Keratinocyte (primary cell): Measurements from ENCODE around the gene NRSN1. TPM values are rescaled to one million over a fixed set of nuclear protein-coding genes. Genes with fewer than 3 reads are reported as not detected.

ENCODE experiments used
- DNase-seq: peaks from one replicate; pipeline ENCODE4 v3.0.0-alpha.2; 2011; ENCODE audit warnings: low read depth, missing footprints, low spot score
- FAIRE-seq: peaks from 2 replicates; lab custom pipeline; 2011; peaks lifted over from hg19 to GRCh38; lab: Jason Lieb, UNC
- H2AFZ ChIP-seq: 2 replicates; pipeline ENCODE4 v1.6.0; 2012; ENCODE audit warnings: low read length, control low read depth, inconsistent platforms; ENCODE audit not compliant: control insufficient read depth
- H3K27ac ChIP-seq: 2 replicates; pipeline ENCODE4 v1.5.1; 2011; ENCODE audit warnings: low read length; ENCODE audit not compliant: control insufficient read depth, insufficient read depth
- H3K27me3 ChIP-seq: 3 replicates; pipeline ENCODE4 v1.6.0; 2011; ENCODE audit warnings: low read length; ENCODE audit not compliant: control insufficient read depth, insufficient read depth; ENCODE audit errors: extremely low read depth
- H3K36me3 ChIP-seq, 2 experiments: 2 replicates in 1 of 2; 3 replicates in 1 of 2; pipeline ENCODE4 v1.5.1; 2011; ENCODE audit warnings: low read length in 2 of 2, mild to moderate bottlenecking in 1 of 2; ENCODE audit not compliant: control insufficient read depth in 2 of 2, insufficient read depth in 2 of 2; ENCODE audit errors: extremely low read depth in 1 of 2
- H3K4me1 ChIP-seq: 3 replicates; pipeline ENCODE4 v1.5.1; 2011; ENCODE audit warnings: low read length; ENCODE audit not compliant: control insufficient read depth, insufficient read depth; ENCODE audit errors: extremely low read depth
- H3K4me2 ChIP-seq: 3 replicates; pipeline ENCODE4 v1.6.0; 2011; ENCODE audit warnings: low read depth, low read length; ENCODE audit not compliant: control insufficient read depth, insufficient read depth; ENCODE audit errors: extremely low read depth
- H3K4me3 ChIP-seq, 3 experiments: fragments of 200-600 bp in 1 of 3; sonication (generic) in 1 of 3; 2 replicates in 2 of 3; 3 replicates in 1 of 3; pipeline ENCODE4 v1.5.1; 2011 to 2016; ENCODE audit warnings: low read length in 3 of 3, mild to moderate bottlenecking in 3 of 3, control low read depth in 2 of 3, inconsistent platforms in 1 of 3, low read depth in 1 of 3, mixed read lengths in 1 of 3, mixed run types in 1 of 3, moderate library complexity in 1 of 3; ENCODE audit not compliant: control insufficient read depth in 2 of 3, insufficient read depth in 2 of 3; ENCODE audit errors: extremely low read depth in 1 of 3
- H3K79me2 ChIP-seq: 2 replicates; pipeline ENCODE4 v1.6.0; 2012; ENCODE audit warnings: low read length; ENCODE audit not compliant: control insufficient read depth, insufficient read depth
- H3K9ac ChIP-seq: 3 replicates; pipeline ENCODE4 v1.6.0; 2011; ENCODE audit warnings: low read length; ENCODE audit not compliant: control insufficient read depth, insufficient read depth; ENCODE audit errors: extremely low read depth
- H3K9me1 ChIP-seq: 3 replicates; pipeline ENCODE4 v1.6.0; 2011; ENCODE audit warnings: low read length; ENCODE audit not compliant: control insufficient read depth, insufficient read depth; ENCODE audit errors: extremely low read depth
- H3K9me3 ChIP-seq: 2 replicates; pipeline ENCODE4 v1.5.1; 2012; ENCODE audit warnings: low read depth, low read length; ENCODE audit not compliant: control insufficient read depth
- H4K20me1 ChIP-seq: 3 replicates; pipeline ENCODE4 v1.6.0; 2011; ENCODE audit warnings: low read length; ENCODE audit not compliant: control insufficient read depth, insufficient read depth; ENCODE audit errors: extremely low read depth
- CTCF ChIP-seq, 3 experiments: IDR thresholded peaks in 1 of 3; conservative IDR thresholded peaks in 1 of 3; optimal IDR thresholded peaks in 1 of 3; 2 replicates in 2 of 3; 3 replicates in 1 of 3; pipeline versions ENCODE3 to v1.5.1; 2011; ENCODE audit warnings: low read length in 3 of 3, mild to moderate bottlenecking in 3 of 3, moderate library complexity in 2 of 3, control low read depth in 1 of 3, inconsistent platforms in 1 of 3; ENCODE audit not compliant: insufficient read depth in 2 of 3; ENCODE audit errors: extremely low read depth in 1 of 3
- EZH2 ChIP-seq: IDR thresholded peaks from one replicate; pipeline ENCODE4 v1.6.1; 2012; ENCODE audit warnings: inconsistent platforms, mild to moderate bottlenecking, low read length, moderate library complexity
- dilution Hi-C: fragments of 300-500 bp; cut with MboI; formaldehyde crosslinking; loops from one replicate; pipeline ENCODE4 v1.7.0; 2020; ENCODE audit warnings: low sequenced_read_pairs; ENCODE audit not compliant: extremely low pct_ligation_motif_present
- polyA plus RNA-seq, 5 experiments: library from polyadenylated mRNA; depleted of rRNA in 3 of 5; stranded (reverse) in 3 of 5; stranded (forward) in 1 of 5; unstranded in 1 of 5; fragments of >200 nt; gene quantifications; 1 replicate in 1 of 5; 2 replicates in 3 of 5; 3 replicates in 1 of 5; pipeline versions ENCODE4 v1.2.1 to v1.2.3, GENCODE V29; 2011 to 2012; ENCODE audit warnings: missing spikeins in 2 of 5, low read depth in 1 of 5, low replicate concordance in 1 of 5

Gene NRSN1
- polyA plus RNA-seq, 1 donor (not counting 4 experiments of a cell fraction or from before 2014, with no cell fraction given) = not detected

- H4K20me1 ChIP-seq = no peaks in the 10 kb centered on the region
- no peak for FAIRE-seq
- H3K4me2 ChIP-seq = no peak overlapping the region
- H3K79me2 ChIP-seq = no peaks in the 10 kb centered on the region
- no peak overlapping the region for H2AFZ ChIP-seq
- no peaks in the 10 kb centered on the region for H3K4me1 ChIP-seq
- no peak overlapping the region for H3K9ac ChIP-seq
- H3K36me3 ChIP-seq = no peaks in the 10 kb centered on the region
- TF ChIP-seq EZH2 (no peak), CTCF (optimal IDR thresholded peaks at IDR 0.05 in 1 of 3, IDR thresholded peaks at IDR 0.05 in 1 of 3, conservative IDR thresholded peaks at IDR 0.05 in 1 of 3; ENCODE audit: extremely low read depth in 1 of 3, insufficient read depth in 2 of 3, low read length in 3 of 3) (no peak)
- H3K9me1 ChIP-seq = no peaks in the 10 kb centered on the region
- no peaks in the 10 kb centered on the region for H3K9me3 ChIP-seq
- dilution Hi-C loops = no loop called here
- H3K27me3 ChIP-seq = no peaks in the 10 kb centered on the region
- DNase-seq = no peak
- no peak overlapping the region for H3K4me3 ChIP-seq
- no peak overlapping the region for H3K27ac ChIP-seq
Measured at GRCh38 chr6:24105191-24105590, 20.8 kb upstream of the NRSN1 start.

- dilution Hi-C loops = no loop called here
Measured at GRCh38 chr6:24106291-24106690, 19.7 kb upstream of the NRSN1 start.

More at GRCh38 chr6:24106291-24106690, 19.7 kb upstream of the NRSN1 start:
- no peaks in the 10 kb centered on the region for H3K9me3 ChIP-seq
- no peaks in the 10 kb centered on the region for H4K20me1 ChIP-seq
- FAIRE-seq = no peak
- H3K9me1 ChIP-seq = no peaks in the 10 kb centered on the region
- H3K27ac ChIP-seq = no peak overlapping the region
- H3K4me3 ChIP-seq = no peak overlapping the region
- no peak overlapping the region for H2AFZ ChIP-seq
- H3K36me3 ChIP-seq = no peaks in the 10 kb centered on the region
- no peaks in the 10 kb centered on the region for H3K4me1 ChIP-seq
- no peaks in the 10 kb centered on the region for H3K27me3 ChIP-seq
- no peak overlapping the region for H3K4me2 ChIP-seq
- no peak overlapping the region for H3K9ac ChIP-seq
- DNase-seq = no peak
- no peaks in the 10 kb centered on the region for H3K79me2 ChIP-seq
- TF ChIP-seq EZH2 (no peak), CTCF (optimal IDR thresholded peaks at IDR 0.05 in 1 of 3, IDR thresholded peaks at IDR 0.05 in 1 of 3, conservative IDR thresholded peaks at IDR 0.05 in 1 of 3; ENCODE audit: extremely low read depth in 1 of 3, insufficient read depth in 2 of 3, low read length in 3 of 3) (no peak)
